BLaER1 treated with 17β-estradiol and CSF1 and Interleukin-3, amounts not matched to agents 10 nM and 100 nM (cell line): Measurements from ENCODE around the gene ULBP2.
"Not testable (repeated sequence)": the region's sequence is repeated elsewhere in the genome, so short reads cannot be mapped to it uniquely, and the experiment has no call there.

Source experiments
- H3K27ac ChIP-seq, 11 experiments: shearing (Covaris generic); formaldehyde crosslinking; 2 replicates each; pipeline ENCODE4 v1.8.1; 2022
- H3K27me3 ChIP-seq, 11 experiments: shearing (Covaris generic); formaldehyde crosslinking; 2 replicates each; pipeline ENCODE4 v1.8.1; 2022
- H3K36me3 ChIP-seq, 11 experiments: shearing (Covaris generic); formaldehyde crosslinking; 2 replicates each; pipeline ENCODE4 v1.8.1; 2022
- H3K4me1 ChIP-seq, 10 experiments: shearing (Covaris generic); formaldehyde crosslinking; 2 replicates each; pipeline ENCODE4 v1.8.1; 2022
- H3K4me2 ChIP-seq, 11 experiments: shearing (Covaris generic); formaldehyde crosslinking; 2 replicates each; pipeline ENCODE4 v1.8.1; 2022
- H3K4me3 ChIP-seq, 10 experiments: shearing (Covaris generic); formaldehyde crosslinking; 2 replicates each; pipeline ENCODE4 v1.8.1; 2022
- H3K9ac ChIP-seq, 11 experiments: shearing (Covaris generic); formaldehyde crosslinking; 2 replicates each; pipeline ENCODE4 v1.8.1; 2022
- H3K9me3 ChIP-seq, 11 experiments: shearing (Covaris generic); formaldehyde crosslinking; replicated peaks in 1 of 11; 2 replicates each; pipeline ENCODE4 v1.8.1; 2022
- H4K20me1 ChIP-seq, 11 experiments: shearing (Covaris generic); formaldehyde crosslinking; 2 replicates each; pipeline ENCODE4 v1.8.1; 2022
- Cebpa-rat ChIP-seq, 11 experiments: shearing (Covaris generic); IDR thresholded peaks; 2 replicates each; pipeline ENCODE4 v1.8.1; 2022

The ULBP2 gene

GRCh38 chr6:149990661-149991471, 49.1 kb downstream of the ULBP2 start:
- H3K4me3 ChIP-seq: peak overlapping the region; percentile 43 to 70 (median 55)
- no peaks in the 10 kb centered on the region for H3K36me3 ChIP-seq
- peaks cover 20 to 33% (median 24%) of the 10 kb centered on the region in 11 experiments for H3K9me3 ChIP-seq
- 0 out of 22 replicates have a peak, but pooled peaks of 1 of the 11 experiments have one; percentile 26 for TF ChIP-seq Cebpa-rat (IDR thresholded peaks at IDR 0.05)
- H3K9ac ChIP-seq: peak overlapping the region in 4 of 11 experiments; percentile 1 to 38 (median 22); a peak in 3 of 22 replicates
- H3K27ac ChIP-seq: no peak overlapping the region
- H3K4me1 ChIP-seq: peaks cover 19 to 27% (median 25%) of the 10 kb centered on the region in 10 experiments
- H3K27me3 ChIP-seq: peaks cover 99 to 100% (median 100%) of the 10 kb centered on the region in 11 experiments
- H3K4me2 ChIP-seq: peak overlapping the region; percentile 78 to 97 (median 88)
- peaks cover 0 to 53% (median 37%) of the 10 kb centered on the region in 11 experiments; a peak in 18 of 22 replicates for H4K20me1 ChIP-seq

- Histone ChIP-seq H3K9me3 (peaks cover 20 to 30% (median 24%) of the 10 kb centered on the region in 11 experiments), H3K4me2 (peak overlapping the region; percentile 78 to 97 (median 88)), H3K4me3 (peak overlapping the region in 6 of 10 experiments; percentile 46 to 65 (median 55); a peak in 7 of 20 replicates), H3K4me1 (peaks cover 19 to 27% (median 25%) of the 10 kb centered on the region in 10 experiments), H3K27me3 (peaks cover 96 to 100% (median 100%) of the 10 kb centered on the region in 11 experiments), H4K20me1 (peaks cover 0 to 54% (median 37%) of the 10 kb centered on the region in 11 experiments; a peak in 18 of 22 replicates)
- not testable (repeated sequence) for H3K27ac ChIP-seq, H3K9ac ChIP-seq, H3K36me3 ChIP-seq
Observed at GRCh38 chr6:149991472-149991795, 49.6 kb downstream of the ULBP2 start.

GRCh38 chr6:149991838-149992237, 50.0 kb downstream of the ULBP2 start:
- TF ChIP-seq Cebpa-rat (IDR thresholded peaks at IDR 0.05): no peak
- Histone ChIP-seq H3K36me3 (no peaks in the 10 kb centered on the region), H3K4me3 (no peak overlapping the region), H3K9me3 (peaks cover 20 to 26% (median 22%) of the 10 kb centered on the region in 11 experiments), H3K27me3 (peaks cover 92 to 100% (median 97%) of the 10 kb centered on the region in 11 experiments), H3K27ac (no peak overlapping the region), H4K20me1 (peaks cover 0 to 54% (median 35%) of the 10 kb centered on the region in 11 experiments; a peak in 18 of 22 replicates), H3K4me2 (peak overlapping the region in 4 of 11 experiments; percentile 82 to 88 (median 88); a peak in 5 of 22 replicates), H3K4me1 (peaks cover 19 to 27% (median 25%) of the 10 kb centered on the region in 10 experiments), H3K9ac (no peak overlapping the region)

DNA sequence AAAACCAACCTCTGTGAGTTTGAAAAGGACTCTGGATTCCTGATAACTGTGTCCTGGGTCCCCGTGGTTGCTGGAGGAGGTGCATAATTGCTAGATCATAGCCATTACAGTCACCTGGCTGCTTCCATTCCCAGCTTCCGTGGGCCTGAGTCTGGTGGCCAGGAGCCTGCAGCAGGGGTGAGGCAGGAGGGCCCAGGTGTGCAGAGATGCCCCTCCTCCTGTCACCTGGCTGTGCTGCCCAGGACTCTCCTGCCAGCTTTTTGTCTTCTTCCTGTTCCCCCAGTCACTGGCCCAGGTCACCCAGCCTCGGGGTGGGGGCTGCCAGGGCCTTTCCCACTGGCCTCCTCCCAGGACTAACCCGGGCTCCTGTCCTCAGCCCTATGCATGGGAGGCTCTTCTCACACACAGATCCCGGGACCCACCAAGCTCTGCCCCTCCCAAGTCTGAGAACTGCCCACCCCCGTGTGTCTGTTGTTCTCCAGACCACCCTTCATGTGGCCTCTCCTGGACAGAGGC, 53.5 kb downstream of the ULBP2 start:
- H3K9me3 ChIP-seq: no peaks in the 10 kb centered on the region
- no peak overlapping the region for H3K9ac ChIP-seq
- H4K20me1 ChIP-seq: peaks cover 0 to 36% (median 18%) of the 10 kb centered on the region in 11 experiments; a peak in 18 of 22 replicates
- peaks cover 58 to 77% (median 63%) of the 10 kb centered on the region in 11 experiments for H3K27me3 ChIP-seq
- no peak overlapping the region for H3K4me3 ChIP-seq
- no peak overlapping the region for H3K27ac ChIP-seq
- peaks cover 8 to 15% (median 13%) of the 10 kb centered on the region in 10 experiments for H3K4me1 ChIP-seq
- TF ChIP-seq Cebpa-rat (IDR thresholded peaks at IDR 0.05): no peak
- no peak overlapping the region for H3K4me2 ChIP-seq
- no peaks in the 10 kb centered on the region for H3K36me3 ChIP-seq

DNA sequence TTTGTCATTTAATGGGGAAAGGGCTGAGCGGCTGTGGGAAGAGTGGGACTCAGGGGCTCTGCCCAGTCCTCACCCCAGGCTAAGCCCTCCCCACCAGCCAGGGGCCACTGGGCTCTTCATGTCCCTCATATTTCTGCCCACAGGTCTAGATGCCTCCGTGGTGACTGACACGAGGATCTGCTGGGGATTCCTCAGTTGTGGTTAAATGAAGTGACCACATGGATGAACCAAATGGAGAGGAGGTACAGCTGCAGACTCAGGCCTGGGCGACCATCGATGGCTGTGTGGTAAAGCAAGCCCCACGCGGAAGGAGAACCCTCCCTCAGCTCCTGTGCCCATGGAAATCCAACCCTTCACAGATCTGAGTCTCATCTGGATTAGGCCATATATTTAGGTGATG, 54.2 kb downstream of the ULBP2 start:
- Histone ChIP-seq H3K9ac (no peak overlapping the region), H3K4me2 (no peak overlapping the region), H3K27me3 (peaks cover 51 to 70% (median 57%) of the 10 kb centered on the region in 11 experiments), H3K9me3 (no peaks in the 10 kb centered on the region), H3K36me3 (no peaks in the 10 kb centered on the region), H3K27ac (no peak overlapping the region), H3K4me3 (no peak overlapping the region), H3K4me1 (peaks cover 6 to 9% (median 7%) of the 10 kb centered on the region in 10 experiments; a peak in 19 of 20 replicates), H4K20me1 (peaks cover 0 to 29% (median 11%) of the 10 kb centered on the region in 11 experiments; a peak in 16 of 22 replicates)
- no peak for TF ChIP-seq Cebpa-rat (IDR thresholded peaks at IDR 0.05)
